NCI-H1092 treated with DMSO at 0.1 percent for 48 hours (cell line): ENCODE data around the gene INPP4A.
"Not testable (repeated sequence)": the region's sequence is repeated elsewhere in the genome, so short reads cannot be mapped to it uniquely, and the experiment has no call there.

ENCODE experiments used
- DNase-seq: peaks from one replicate; lab custom pipeline; 2025; lab: John Stamatoyannopoulos, UW

INPP4A gene

DNA sequence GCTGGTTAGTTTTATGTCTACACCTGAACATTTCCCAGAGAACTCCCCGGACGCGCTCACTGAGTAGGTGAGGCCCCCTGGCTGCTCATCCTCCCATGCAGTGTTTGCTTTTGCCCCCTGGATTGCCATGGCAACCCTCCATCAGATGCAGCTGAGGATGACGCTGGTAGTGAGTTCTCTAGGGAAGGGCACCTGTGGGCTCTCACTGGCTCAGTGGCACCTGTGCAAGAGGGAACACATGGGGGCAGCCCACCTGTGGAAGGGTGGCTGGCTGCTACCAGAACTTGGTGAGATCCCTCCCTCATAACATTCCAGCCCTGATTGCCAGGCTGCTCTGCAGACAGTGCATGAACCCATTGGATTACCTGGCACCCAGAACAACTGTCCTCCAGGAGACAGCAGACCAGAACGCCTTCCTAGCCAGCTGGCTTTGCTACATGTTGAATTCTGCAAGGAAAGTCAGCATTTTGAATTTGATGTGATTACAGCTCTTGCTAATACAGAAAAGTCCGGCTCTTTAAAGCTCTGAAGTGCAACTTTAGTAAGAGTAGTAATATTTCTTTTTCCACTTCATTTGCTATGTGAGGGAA lies 142.0 kb downstream of the INPP4A start:
- DNase-seq, result no peak

GRCh38 chr2:98588880-98589431 lies 144.3 kb downstream of the INPP4A start:
- no peak for DNase-seq

DNA sequence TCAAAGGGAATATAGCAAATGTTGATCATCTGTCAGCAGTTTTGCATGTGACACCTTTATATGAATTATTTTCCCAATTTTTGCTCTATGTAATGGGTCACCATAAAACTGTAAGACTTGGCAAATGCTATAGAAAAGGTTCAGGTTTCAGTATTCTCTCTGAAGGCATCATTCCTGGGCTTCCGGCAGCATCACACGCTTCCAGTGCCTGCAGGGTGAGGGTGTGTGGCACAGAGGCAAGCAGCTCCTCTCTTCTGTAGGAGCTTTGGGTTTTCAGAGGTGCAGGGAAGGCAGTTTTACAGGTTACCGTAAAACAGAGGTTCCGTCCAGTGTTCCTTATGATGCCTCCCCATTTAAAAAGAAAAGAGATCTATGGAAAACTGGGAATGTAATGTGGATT lies 144.8 kb downstream of the INPP4A start:
- no peak for DNase-seq

DNA sequence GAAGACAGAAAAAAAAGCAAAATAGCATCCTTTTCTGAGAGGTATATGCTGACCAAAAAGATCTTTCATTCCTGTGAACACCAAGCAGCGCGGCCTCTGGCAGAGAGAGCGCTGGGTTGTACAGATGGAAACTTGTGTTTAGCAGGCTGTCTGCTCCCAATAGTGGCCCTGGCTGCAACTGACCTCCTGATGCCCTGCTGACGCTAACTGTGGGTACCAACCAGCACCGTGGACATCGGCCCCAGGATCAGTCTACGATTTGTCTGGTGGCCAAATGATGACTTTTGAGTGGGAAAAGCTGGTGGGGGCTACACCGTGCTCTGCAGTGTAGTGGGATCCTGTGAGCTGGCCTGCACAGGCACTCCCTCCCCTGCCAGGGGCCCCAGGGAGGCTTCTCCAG lies 147.9 kb downstream of the INPP4A start:
- no peak for DNase-seq

GRCh38 chr2:98594665-98595064 lies 150.0 kb downstream of the INPP4A start:
- not testable (repeated sequence) for DNase-seq

DNA sequence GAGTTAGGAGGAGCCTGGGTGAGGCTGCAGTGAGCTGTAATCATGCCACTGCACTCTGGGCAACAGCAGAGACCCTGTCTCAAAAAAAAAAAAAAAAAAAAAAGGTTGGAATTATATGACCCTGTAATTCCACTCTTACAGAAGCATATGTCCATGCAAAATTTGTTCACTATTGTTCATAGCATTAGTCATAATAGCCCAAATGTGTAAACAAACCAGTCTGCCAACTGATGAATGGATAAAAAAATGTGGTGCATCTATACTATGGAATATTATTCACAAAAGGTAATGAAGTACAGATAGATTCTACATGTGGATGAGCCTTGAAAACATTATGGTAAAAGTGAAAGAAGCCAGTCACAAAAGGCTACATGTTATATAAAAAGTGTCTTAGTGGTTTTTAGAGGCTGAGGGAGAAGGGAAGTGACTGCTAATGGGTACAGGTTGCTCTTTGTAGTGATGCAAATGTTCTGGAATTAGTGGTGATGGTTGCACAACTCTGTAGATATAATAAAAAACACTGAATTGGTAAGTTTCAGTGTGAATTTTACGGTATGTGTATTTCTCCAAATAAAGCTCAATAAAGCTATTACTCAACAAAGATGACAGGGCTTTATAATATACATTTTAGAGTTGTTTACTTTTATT lies 154.2 kb downstream of the INPP4A start:
- no peak for DNase-seq

DNA sequence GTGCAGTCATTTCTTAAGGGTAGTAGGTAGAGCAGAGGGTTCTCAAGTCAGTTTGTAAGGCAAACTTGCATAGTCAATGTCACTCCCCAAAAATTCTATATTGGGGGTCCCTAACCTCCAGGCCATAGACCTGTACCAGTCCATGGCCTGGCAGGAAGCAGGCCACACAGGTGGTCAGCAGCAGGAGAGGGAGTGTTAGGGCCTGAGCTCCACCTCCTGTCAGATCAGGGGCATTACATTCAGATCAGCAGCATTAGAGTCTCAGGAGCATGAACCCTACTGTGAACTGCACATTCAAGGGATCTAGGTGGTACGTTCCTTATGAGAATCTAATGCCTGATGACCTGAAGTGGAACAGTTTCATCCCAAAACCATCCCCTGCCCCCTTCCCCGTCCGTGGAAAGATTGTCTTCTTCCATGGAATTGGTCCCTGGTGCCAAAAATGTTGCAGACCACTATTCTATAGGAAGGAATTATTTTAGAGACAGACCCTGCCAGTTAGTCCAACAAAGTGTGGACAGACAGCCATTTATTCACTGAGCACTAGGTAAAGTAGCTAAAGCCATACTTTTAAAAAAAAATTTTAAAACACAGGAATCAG lies 157.0 kb downstream of the INPP4A start:
- DNase-seq, result no peak

DNA sequence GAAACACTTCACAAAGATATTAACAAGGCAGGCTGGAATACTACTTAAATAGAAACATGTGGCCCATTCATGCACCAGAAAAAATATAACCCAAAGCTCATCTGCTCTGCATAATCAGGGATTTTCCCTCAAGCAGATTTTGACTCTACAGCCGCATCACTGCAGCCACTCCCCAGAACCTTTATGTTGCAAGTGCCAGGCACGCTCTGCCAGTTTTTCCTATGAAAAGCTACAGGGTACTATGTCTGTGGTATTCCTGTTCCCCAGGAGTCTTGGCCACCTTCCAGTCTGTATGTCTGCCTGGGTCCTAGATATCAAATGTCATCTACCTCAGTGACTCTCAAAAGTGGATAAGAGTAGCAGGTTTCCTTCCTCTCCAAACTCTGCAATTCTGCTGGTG lies 159.9 kb downstream of the INPP4A start:
- no peak for DNase-seq

DNA sequence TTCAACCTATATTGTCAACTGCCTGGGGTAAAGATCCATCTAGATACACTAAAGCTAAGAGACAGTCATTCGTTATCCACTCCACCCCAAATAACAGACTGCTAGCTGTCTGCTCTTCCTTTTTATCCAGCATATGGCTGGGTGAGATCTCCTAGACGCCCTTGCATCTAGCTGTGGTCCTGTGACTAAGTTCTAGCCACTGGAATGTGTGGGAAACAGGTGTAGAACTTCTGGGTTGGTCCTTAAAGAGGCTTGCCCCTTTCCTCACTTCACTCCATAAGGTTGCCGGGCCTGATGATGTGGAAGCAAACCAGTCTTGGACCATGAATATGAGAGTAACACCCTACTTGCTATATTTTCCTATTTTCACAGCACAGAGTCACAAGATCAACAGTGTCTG lies 160.4 kb downstream of the INPP4A start:
- no peak for DNase-seq

DNA sequence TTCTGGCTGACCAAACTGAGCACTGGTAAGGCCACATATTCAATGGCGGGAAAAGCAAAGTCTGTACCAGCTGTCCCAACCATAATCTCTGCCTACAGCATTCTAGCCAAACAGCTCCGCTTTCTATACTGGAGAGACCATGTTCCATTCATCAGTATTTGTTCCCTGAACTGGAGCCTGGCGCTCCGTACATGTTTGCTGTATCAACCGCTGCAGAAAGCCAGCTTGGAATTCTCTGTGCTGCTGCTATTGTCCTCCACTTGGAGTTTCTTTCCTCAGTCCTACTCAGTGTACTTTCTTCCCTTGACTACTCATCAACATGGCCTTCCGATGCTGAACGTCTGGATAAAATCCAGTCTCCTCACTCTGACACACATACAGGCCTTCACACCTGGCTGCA lies 161.8 kb downstream of the INPP4A start:
- DNase-seq, result no peak

DNA sequence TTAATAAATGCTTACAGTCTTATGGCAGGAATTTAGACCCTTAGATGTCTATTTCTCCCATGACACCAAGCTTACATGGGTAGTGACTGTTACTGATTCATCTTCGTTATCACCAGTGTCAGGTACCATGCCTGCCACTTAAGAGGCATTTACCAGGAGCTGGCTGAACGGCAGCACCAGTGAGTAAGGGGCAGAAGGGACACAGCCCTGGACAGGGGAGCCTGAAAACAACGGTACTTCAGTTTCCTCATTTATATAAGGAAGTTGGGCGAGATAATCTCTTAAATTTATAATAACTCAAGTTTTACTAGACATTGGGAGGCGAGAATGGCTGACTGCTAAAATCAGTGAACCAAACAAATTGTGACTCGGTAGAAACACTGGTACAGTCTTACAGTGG lies 162.4 kb downstream of the INPP4A start:
- DNase-seq, result no peak

- no peak for DNase-seq
Observed at GRCh38 chr2:98607741-98608115, 163.1 kb downstream of the INPP4A start.

GRCh38 chr2:98608116-98608961 lies 163.7 kb downstream of the INPP4A start, which contains the start of the genes COA5 and UNC50:
COA5 (minus strand) TSS chr2:98608512; CDS start chr2:98608405, 107 bp downstream.
UNC50 (plus strand) TSS chr2:98608589; CDS start chr2:98609760, 1,171 bp downstream.
- DNase-seq, result peak; percentile 74

DNA sequence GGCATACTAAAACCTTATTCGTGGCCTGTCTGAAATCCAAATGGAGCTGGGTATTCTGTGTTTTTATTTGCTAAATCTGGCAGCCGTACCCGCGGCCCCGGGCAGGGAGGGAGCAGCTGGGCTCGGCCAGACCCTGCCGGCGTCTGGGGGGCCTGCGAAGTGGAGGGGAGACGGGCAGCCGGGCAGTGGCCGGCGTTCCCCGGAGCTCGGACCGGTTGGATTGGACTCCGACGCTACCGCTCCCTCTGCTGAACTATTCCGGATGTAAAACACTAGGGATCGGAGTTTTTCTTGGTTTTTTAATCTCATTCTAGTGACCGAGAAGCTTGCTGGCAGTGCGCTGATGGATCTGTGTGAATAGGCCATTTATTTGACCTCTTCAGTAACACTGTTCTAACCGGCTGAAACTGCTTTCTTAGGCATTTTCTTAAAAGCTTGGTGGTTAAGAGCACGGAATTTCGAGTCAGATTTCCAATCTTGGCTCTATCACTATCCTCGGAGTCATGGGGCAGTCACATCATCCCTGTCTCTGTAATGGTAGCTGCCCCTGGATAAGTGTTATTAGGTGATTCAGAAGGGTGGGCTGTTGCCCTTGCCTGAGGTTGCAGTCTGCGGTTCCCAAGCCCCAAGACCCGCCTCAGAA lies 164.4 kb downstream of the INPP4A start:
- peak; percentile 27 for DNase-seq

- DNase-seq, result no peak
Observed at GRCh38 chr2:98614024-98614739, 169.5 kb downstream of the INPP4A start.

GRCh38 chr2:98615481-98615880 lies 170.8 kb downstream of the INPP4A start:
- DNase-seq, result no peak

GRCh38 chr2:98617149-98617548 lies 172.5 kb downstream of the INPP4A start:
- DNase-seq, result no peak

DNA sequence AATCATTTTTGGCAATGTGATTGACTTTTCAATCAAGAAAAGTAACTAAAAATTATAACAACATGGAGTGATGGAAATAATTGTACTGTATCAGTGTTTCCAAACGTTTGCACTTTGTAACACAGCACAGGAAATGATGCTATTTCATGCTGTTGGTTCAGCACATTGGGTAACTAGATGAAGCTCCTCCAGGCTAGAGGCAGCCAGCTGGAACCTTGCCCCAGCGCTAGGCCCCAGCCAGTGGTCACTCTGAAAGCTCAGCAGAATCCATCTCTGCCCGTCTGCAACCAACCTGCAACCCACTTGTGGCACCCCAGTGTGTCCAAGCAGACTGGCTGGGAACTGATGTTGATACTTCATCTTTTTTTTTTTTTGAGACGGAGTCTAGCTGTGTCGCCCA lies 179.0 kb downstream of the INPP4A start:
- DNase-seq, result no peak

DNA sequence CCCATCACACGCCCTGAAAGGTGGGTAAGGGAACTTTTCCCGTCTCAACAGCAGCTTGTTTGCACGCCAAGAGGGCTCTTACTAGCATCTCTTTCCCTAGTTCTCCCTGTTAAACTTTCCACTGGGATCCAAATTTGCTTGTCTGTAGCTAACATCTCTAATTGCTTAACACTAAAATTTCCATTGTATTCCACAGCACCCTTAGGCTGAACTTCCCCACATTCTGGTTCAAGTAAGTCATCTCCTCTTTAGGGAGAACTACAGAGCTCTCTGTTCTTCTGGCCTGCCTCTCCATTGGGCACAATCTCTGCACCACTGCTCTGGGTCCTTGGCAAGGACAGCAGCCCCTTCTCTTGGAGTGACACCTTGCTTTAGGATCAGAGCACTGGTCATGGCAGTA lies 187.7 kb downstream of the INPP4A start:
- no peak for DNase-seq

DNA sequence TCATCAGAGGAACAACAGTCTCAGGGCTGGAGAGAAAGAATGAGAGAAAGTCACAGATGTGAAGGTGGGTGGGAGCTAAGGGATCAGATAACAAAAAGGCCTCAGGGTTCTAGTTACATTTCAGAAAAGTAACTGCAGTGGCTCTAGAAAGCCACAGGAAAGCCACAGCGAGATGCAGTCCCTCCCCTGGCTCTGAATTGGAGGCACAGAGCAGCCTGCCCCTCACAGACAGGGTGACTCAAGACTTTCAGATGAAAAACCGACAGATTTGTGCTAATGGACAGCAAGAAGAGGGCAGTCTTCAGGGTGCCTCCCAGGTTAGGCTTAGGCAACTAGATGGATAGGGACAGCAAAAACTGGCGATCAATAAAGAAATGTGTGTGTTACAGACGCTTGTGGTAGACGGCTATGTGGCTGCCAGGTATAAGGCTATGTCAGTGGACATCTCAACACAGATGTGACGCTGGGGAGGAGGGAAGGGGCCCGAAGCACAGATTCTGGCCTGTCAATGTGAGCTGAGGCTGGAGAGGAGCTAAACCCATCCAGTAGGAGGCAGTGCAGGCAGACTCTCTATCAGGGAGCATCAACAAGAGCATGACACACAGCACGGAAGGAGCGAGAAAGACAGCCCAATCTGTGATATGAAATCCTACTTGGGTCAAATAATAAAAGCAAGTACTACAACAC lies 189.9 kb downstream of the INPP4A start:
- no peak for DNase-seq
